DMS153 (cell line): ENCODE results near the gene CLPSL1.

Source experiments
- DNase-seq: peaks from one replicate; lab custom pipeline; 2025; lab: John Stamatoyannopoulos, UW

CLPSL1 gene

GRCh38 chr6:35759426-35759825 lies 21.4 kb upstream of the CLPSL1 start:
- DNase-seq: no peak

DNA sequence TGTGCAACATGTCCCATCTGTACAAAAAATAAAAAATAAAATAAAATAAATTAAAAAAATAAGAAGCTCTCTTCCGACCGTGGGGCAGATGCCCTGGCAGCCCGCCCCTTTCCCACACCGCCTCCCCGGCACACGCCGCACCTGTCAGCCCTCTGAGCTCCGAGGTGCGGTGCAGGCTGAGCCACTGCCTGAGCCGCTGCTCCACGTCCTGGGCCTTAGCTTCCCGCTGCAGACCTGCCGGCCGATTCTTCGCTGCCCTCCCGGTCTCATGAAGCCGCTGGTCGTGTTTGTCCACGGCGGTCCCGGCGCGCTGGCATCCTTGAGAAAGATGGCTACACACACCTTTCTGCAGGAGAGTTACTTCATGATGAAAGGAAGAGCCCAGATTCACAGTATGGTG lies 15.1 kb upstream of the CLPSL1 start:
- no peak for DNase-seq

GRCh38 chr6:35769211-35769610 lies 11.6 kb upstream of the CLPSL1 start:
- no peak for DNase-seq

DNA sequence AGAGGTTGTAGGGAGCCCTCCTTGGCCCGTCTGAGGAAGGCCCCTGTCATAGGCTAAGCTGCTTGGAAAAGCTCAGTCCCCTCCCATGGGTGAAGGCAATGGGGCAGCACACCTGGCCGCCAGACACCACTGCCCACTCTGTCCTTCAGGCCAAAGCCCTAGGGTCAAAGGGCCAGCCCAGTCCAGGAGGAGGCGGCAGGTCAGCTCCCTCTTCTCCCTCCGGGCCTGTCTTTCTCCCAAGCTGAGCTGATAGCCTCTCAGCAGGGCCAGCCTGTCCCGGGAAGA lies 9.5 kb upstream of the CLPSL1 start:
- no peak for DNase-seq

- DNase-seq: no peak
Measured at GRCh38 chr6:35774116-35774794, 6.6 kb upstream of the CLPSL1 start.

- DNase-seq: no peak
Measured at GRCh38 chr6:35775031-35775430, 5.8 kb upstream of the CLPSL1 start.

DNA sequence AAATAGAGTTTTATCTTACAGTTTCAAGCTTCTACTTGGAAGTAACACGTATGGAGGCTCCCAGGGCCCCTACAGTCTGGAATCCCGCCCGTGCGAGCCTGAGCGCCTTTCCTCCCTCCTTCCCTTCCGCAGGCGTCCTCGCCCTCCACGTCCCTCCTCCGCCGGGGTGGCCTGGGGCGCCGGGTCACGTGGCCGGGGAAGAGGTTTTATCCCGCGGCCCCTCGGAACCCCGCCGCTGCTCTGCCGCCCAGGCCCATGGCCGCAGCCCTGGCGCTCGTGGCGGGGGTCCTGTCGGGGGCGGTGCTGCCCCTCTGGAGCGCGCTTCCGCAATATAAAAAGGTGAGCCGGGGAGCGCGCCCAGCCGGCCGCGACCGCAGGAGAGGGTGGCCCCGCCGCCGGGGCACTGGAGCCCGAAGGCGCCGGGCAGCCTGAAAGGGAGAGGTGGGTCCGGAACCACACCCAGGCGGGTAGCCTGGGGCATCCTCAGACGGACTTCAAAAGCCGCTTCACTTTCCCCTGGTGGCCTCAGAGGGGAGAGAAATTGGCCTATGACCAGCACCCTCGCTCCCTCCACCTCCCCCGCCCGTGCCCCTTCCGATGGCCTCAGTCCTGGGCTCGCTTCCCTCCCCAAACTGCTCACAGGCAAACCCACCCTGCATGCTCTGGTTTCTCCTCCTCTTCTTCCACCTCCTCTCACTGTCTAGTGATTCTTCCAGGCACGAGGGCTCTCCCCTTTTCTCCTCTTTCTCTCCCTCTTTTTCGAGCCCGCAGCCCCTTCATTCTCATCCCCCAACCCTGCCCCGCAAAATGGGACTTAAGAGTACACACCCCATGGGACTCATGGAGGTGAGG lies 4.2 kb upstream of the CLPSL1 start, which contains the start of gene CLPSL2:
TSS of gene CLPSL2 (plus strand) at position 235 of the 852 bp plus-strand sequence. CDS start at position 256, 21 bp downstream.
- no peak for DNase-seq

- DNase-seq: no peak
Measured at GRCh38 chr6:35777356-35778102, 3.3 kb upstream of the CLPSL1 start.

- no peak for DNase-seq
Measured at GRCh38 chr6:35778437-35778836, 2.4 kb upstream of the CLPSL1 start.

DNA sequence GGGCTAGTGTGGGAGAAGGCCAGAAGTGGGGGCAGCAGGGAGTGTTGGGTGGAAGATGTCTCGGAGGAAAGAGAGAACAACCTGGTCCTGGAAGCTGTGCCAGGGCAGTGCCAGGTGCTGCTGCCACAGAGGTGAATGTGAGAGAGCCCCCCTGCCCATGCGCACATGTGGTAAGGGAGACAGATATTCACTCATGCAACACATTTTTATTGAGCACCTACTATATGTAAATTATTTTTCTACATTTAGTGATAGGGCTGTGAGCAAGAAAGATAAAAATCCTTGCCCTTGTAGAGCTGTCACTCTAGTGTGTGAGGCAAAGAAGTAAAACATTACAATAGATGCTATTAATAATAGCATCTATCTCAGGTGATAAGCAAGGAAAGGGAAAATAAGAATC lies 471 bp downstream of the CLPSL1 start:
- DNase-seq: no peak

DNA sequence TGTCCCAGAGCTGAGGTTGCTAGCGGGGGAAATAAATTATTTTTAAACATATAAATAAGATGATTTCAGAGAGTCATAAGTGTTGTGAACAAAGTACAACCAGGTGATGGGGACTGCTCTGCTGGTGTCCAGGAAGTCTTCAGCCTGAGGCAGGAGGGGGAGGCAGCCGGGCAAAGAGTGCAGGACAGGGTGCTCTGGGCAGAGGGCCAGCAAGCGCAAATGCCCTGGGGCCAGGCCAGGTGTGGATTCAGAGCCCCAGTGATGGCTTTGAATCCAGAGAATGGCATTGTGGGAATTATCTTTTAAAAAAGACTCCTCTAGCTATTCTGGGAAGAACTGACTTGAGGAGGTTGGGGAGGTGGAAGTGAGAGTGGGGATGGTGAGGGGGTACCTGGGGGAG lies 1.6 kb downstream of the CLPSL1 start:
- no peak for DNase-seq

DNA sequence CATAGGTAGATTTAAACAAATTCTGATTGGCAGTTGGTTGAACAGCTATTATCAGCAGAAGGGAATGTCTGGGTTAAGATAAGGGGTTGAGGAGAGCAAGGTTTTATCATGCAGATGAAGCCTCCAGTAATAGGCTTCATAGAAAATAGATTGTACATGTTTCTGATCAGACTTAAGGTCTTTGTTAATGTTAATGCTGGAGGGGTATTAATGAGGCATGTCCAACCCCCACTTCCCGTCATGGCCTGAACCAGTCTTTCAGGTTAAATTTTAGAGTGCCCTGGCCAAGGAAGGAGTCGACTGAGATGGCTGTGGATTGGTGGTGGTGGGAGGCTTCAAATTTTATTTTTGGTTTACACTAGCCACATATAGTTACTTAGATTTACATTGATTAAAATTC lies 3.4 kb downstream of the CLPSL1 start:
- DNase-seq: no peak

DNA sequence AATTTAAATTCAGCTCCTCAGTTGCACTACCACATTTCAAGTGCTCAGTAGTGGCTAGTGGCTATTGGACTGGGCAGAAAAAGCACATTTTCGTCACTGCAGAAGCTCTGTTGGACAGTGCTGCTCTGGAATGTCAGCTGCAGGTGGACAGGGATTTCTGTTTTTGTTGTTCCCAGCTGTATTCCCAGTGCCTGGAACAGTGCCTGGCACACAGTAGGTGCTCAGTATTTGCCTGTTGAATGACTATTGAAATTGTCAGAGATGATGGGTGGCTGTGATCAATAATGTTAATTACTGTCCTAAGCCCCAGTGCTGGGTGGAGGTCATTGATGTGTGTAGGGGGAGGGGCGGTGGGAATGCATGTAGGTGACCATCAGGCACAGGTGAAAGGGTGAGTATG lies 5.5 kb downstream of the CLPSL1 start:
- DNase-seq: no peak

DNA sequence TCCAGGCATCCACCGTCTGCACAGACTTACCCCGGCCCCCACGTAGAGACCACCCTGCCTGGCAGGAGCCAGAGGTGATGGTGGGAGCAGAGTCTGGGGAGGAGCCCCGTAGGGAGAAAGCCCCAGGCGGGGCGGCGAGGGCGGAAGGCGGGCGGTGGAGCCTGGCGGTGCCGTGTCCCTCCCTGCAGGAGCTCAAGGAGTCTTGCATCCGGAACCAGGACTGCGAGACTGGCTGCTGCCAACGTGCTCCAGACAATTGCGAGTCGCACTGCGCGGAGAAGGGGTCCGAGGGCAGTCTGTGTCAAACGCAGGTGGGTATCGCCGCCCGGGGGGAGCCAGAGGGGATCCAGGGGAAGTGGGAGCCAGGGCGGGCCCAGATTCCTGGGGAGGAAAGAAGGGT lies 6.0 kb downstream of the CLPSL1 start:
- DNase-seq: peak; percentile 33

DNA sequence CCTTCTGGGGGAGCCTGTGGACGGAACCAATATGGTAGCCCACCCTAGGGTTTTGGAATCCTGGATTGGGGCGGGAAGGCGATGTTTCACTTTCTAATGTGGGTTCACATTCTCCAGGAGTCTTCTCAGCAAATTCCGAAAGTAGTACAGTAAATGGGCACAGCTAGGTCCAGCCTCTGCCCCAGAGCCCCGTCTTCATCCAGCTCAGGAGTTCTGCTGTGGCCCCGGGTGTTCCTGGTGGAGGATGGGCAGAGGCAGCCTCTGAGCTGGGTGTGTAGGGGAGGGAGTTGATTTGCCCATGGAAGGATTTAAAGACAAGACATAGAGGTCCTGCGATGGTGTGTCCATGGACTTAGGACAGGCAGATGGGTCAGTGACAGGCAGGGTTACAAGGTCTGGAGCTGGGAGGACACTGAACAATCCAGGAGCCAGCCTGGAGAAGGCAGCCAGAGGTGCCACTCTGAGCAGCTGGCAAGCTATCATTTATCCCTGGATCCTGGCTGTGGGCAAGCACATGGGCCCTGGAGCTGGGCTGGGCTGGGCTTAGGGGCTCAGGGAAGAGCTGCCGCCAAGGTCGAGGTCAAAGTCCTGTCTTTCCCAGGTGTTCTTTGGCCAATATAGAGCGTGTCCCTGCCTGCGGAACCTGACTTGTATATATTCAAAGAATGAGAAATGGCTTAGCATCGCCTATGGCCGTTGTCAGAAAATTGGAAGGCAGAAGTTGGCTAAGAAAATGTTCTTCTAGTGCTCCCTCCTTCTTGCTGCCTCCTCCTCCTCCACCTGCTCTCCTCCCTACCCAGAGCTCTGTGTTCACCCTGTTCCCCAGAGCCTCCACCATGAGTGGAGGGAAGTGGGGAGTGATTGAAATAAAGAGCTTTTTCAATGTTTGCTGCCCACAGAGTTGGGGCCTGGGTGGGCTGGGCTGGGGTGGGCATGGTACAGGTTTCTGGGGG lies 6.7 kb downstream of the CLPSL1 start:
- DNase-seq: no peak

- no peak for DNase-seq
Measured at GRCh38 chr6:35788423-35788982, 7.7 kb downstream of the CLPSL1 start.

DNA sequence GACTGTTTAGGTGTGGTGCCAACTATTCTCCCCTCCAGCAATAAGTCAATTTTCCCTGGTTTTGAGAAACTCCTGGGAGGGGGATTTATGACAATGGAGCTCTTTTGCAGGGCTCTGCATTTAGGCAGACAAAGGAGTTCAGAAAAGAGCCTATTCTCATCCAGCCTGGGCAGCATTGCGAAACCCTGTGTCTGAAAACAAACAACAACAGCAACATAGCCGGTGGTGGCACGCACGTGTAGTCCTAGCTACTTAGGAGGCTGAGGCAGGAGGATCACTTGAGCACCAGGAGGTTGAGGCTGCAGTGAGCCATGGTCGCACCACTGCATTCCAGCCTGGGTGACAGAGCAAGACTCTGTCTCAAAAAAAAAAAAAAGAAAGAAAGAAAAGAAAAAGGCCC lies 9.9 kb downstream of the CLPSL1 start:
- DNase-seq: no peak

DNA sequence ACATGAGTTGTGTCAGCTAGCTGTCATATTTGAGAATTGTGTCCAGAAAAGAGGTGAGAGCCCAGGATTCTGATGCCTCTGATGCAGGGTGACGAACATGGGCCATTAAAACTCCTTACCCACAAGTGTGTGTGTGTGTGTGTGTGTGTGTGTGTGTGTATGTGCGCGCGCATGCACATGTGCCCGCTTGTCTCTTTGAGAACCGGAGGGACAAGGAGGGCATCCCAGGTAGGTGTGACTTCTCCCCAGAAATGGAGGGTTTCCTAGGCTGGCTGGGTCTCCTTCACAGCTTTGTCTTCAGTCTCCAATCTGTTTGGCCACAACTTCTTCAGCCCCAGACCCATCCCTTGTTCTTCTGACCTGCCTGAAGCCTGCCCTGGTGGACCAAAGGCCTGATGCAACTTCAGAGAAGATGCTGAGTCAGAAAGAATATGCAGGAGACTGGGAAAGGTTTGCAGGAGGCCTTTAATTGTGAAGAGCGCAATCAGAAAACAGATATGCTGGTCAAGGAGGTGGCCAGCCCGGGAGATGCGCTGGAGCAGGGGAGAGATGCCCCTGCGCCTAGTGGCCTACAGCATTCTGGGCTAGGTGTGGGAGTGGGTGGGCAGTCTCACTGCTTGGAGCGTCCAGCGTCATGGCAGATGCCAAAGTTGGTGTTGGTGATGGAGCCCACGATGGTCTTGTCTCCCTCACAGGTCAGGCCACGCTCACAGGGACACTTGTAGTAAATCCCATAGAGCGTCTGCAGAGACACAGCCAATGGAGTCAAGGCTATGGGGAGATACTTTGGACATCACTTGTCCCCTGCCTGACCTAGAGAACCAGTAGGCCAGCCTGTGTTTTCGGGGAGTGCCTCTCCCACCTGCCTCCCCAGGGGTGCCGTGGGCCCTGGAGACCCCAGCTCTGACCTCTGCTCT lies 14.0 kb downstream of the CLPSL1 start:
- DNase-seq: no peak

GRCh38 chr6:35795453-35796071 lies 14.7 kb downstream of the CLPSL1 start:
- no peak for DNase-seq

- no peak for DNase-seq
Measured at GRCh38 chr6:35796236-35796635, 15.4 kb downstream of the CLPSL1 start.
